HG03159 (cell line): ENCODE measurements around the gene LPCAT1.

ENCODE experiments used
- ATAC-seq: cut with Tn5 transposase; IDR thresholded peaks from one replicate; pipeline ENCODE4 v1.9.1; 2021; ENCODE audit warnings: mild to moderate bottlenecking, moderate library complexity; ENCODE audit not compliant: unreplicated experiment

The LPCAT1 gene

DNA sequence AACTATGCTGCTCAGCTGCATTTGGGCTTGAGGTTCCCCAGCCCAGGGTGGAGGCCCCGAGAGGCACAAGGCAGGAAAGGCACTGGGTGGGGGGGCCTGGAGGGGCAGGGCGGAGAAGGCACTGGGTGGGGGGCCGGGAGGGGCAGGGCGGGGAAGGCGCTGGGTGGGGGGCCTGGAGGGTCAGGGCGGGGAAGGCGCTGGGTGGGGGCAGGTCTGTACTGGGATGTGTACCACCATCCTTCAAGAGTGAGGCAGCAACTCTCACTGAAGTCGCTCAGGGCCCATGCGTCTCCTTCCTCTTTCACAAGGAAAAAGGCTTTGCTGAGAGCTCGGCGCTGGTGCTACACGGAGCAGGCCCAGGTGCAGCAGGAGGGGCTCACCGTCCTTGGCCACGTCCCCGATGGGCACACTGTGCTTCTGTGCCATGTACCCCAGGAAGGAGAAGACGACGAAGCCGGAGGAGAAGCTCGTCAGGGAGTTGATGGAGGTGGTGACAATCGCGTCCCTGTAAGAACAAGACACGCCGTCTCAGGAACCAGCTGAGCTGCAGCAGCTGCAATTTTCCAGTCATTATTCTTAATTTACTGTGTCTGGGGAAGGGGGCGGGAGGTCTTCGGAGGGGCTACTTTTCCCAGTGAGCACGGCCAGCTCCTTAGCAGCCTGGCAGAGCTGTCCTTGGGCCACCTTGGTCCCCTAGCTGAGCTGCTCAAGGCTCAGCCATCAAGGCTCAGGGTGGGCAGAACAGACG, 109.3 kb downstream of the LPCAT1 start:
- ATAC-seq, result no peak

DNA sequence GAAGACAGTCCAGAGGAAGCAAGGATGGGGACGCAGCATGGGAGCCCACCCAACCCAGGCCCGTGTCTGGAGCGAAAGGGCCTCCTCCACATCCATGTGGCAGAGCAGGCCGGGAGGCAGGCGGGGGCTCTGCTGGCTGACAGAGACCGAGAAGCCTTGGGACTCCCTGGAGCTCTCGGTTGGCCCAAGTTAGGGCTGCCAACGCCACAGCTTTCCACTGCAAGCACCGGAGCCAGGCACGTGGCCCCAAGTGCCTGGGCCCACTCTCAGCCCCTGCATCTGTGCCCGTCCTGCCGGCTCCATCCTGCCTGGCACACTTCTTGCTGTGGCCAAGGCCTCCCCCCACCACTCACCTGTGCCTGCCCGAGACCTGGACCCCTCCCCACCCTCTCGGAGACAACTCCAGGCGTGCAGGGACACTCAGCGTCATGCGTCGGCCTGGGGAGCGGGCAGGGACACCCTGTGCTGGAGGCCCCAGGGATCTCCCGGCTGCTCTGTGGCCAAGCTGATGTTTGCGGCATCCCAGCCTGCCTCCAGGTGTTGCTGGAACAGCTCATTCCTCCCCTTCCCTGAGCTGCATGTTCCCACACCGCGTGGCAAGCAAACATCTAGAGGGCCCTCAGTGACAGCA, 110.0 kb downstream of the LPCAT1 start:
- ATAC-seq, result no peak

DNA sequence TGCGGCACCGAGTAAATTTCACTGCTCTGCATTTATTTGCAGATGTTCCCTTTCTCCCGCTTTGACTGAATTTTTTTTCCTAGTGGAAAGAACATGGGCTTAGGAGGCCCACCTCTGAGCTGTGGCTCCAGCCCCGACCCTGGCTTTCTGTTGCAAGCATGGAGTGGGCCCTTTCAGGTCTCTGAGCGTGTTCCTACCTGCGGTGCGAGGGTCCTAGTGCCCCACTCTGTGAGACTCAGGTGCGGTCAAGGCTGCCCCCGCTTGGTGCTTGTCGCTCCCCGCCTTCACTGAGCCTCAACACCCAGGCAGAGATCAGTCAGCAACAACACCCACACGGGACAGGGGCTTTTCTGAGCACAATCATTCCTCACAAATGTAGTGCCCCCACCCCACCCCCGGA, 110.5 kb downstream of the LPCAT1 start:
- no peak for ATAC-seq

DNA sequence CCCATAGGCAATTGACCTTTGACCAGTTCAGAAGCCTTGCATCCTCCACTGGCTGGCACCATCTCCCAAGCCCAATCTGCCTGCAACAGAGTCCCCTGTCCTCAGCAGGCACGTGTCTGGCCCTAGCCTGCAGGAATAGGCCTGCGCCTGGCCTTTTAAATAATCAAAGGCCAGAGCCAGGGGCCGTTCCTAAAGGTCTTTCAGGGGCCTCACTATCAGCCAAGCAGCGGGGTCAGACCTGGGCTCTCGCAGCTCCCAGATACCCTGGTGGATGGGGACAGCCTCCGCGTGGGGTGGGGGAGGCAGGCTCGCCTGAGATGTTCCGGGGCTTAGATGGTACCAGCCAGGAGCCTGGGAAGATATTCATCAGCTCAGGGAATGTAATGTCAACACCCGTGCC, 111.1 kb downstream of the LPCAT1 start:
- ATAC-seq, result no peak

DNA sequence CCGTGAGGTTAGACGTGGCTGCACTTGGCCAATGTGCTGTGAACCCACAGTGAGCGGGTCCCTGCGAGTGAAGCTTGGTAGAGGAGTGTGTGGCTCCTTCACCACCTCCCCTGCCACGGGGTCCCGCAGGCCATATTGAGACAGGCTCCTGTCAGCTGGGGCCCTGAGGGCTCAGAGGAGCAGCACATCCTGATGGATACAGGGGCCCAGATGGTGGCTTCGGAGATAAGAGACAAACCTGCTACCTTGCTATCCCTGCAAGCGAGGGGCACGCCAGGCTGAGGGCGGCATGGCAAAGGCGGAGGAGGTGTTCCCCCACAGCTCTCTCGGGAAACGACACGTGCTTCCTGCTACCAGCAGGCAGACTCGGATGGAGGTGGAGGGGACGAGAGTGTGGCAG, 111.6 kb downstream of the LPCAT1 start:
- ATAC-seq, result no peak
